Gastrocnemius medialis (tissue), 4 donors: ENCODE data around the gene CDH23. TPM values are rescaled to one million over a fixed set of nuclear protein-coding genes. Genes with fewer than 3 reads are reported as not detected.

Source experiments
- ATAC-seq, 2 donors: fragments of 150-250 bp; one replicate each; pipeline ENCODE4 v1.9.1; 2016
- DNase-seq, 2 donors: peaks; one replicate each; pipeline ENCODE4 v3.0.0-alpha.2; 2019
- H3K27ac ChIP-seq, 4 donors: fragments of 200-600 bp; sonication (generic); 1 replicate in 1 of 4; 2 replicates in 3 of 4; pipeline ENCODE4 v1.5.1; 2016 to 2018; ENCODE audit warnings: mild to moderate bottlenecking in 2 of 4, moderate library complexity in 1 of 4
- H3K27me3 ChIP-seq, 3 donors: fragments of 200-600 bp; sonication (generic) in 2 of 3; 1 replicate in 1 of 3; 2 replicates in 2 of 3; pipeline versions ENCODE4 v1.5.1 to v1.6.0; 2016 to 2019; ENCODE audit warnings: mild to moderate bottlenecking in 1 of 3, moderate library complexity in 1 of 3
- H3K36me3 ChIP-seq, 2 donors: fragments of 200-600 bp; sonication (generic) in 1 of 2; one replicate each; pipeline ENCODE4 v1.5.1; 2017 to 2018
- H3K4me1 ChIP-seq, 2 donors: fragments of 200-600 bp; sonication (generic) in 1 of 2; one replicate each; pipeline ENCODE4 v1.5.1; 2016 to 2017; ENCODE audit warnings: mild to moderate bottlenecking in 2 of 2
- H3K4me3 ChIP-seq, 4 donors: fragments of 200-600 bp; sonication (generic) in 3 of 4; 1 replicate in 1 of 4; 2 replicates in 3 of 4; pipeline ENCODE4 v1.5.1; 2016 to 2019; ENCODE audit warnings: mild to moderate bottlenecking in 2 of 4
- H3K9me3 ChIP-seq, 3 donors: fragments of 200-600 bp; sonication (generic) in 2 of 3; 1 replicate in 1 of 3; 2 replicates in 2 of 3; pipeline ENCODE4 v1.5.1; 2016 to 2019
- POLR2A ChIP-seq, 2 donors: fragments of 450-650 bp; IDR thresholded peaks; one replicate each; pipeline ENCODE4 v1.6.1; 2017; ENCODE audit warnings: antibody characterized with exemption in 2 of 2, mild to moderate bottlenecking in 2 of 2, moderate library complexity in 2 of 2
- in situ Hi-C, 4 donors: fragments of 200-750 bp; cut with MboI; loops; one replicate each; pipeline versions ENCODE4 v1.15.0 to v1.8.0; 2017; ENCODE audit warnings: low sequenced_read_pairs in 4 of 4
- intact Hi-C: fragments of 100-400 bp; cut with DNase I; formaldehyde crosslinking; loops from one replicate; pipeline ENCODE4 v1.15.1; 2023; ENCODE audit warnings: low total_unique reads
- total RNA-seq, 4 donors: library from RNA; depleted of rRNA; stranded (reverse); fragments of >200 nt; gene quantifications; one replicate each; pipeline versions ENCODE4 v1.1.0 to v1.2.3, GENCODE V29; 2016
- TF ChIP-seq, protein P1 (sequence below), 5 experiments: fragments of 450-650 bp in 3 of 5; fragments of 200-600 bp in 2 of 5; sonication (generic) in 2 of 5; IDR thresholded peaks in 4 of 5; conservative IDR thresholded peaks in 1 of 5; 1 replicate in 4 of 5; 2 replicates in 1 of 5; pipeline ENCODE4 v1.5.1; 2016 to 2019; ENCODE audit warnings: antibody characterized with exemption in 5 of 5, mild to moderate bottlenecking in 3 of 5, moderate library complexity in 3 of 5

Gene CDH23
- total RNA-seq, 4 donors from 2014 or later: 0.53 to 1.8 (median 1.2) TPM

DNA sequence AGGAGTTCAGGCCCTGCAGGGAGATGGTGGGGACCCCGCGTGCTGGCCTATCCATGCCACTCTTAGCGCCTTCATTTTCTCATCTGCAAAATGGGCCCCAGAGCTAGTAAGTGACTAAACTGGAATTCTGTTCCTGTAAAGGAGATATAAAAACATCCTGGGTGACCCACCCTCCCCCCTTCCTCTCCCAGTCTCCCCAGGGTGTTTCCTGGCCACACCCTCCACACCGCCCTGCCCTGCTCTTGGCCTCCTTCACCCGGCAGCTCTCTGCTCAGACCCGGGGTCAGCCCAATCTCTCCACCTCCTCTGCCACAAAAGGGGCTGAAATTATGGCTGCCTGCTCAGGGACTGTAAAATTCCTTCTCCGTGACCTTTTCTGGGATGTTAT, 252.2 kb downstream of the CDH23 start:
- no peaks in the 10 kb centered on the region for H3K36me3 ChIP-seq
- no peaks in the 10 kb centered on the region for H3K9me3 ChIP-seq
- H3K27me3 ChIP-seq: no peaks in the 10 kb centered on the region
- no peak overlapping the region for H3K27ac ChIP-seq
- no peak overlapping the region for H3K4me3 ChIP-seq
- DNase-seq (no peak), ATAC-seq (no peak)
- in situ Hi-C loops (no loop called here), intact Hi-C loops (no loop called here)
- H3K4me1 ChIP-seq: peaks cover 0 to 4% of the 10 kb centered on the region in 2 donors
- TF ChIP-seq, protein P1, sequence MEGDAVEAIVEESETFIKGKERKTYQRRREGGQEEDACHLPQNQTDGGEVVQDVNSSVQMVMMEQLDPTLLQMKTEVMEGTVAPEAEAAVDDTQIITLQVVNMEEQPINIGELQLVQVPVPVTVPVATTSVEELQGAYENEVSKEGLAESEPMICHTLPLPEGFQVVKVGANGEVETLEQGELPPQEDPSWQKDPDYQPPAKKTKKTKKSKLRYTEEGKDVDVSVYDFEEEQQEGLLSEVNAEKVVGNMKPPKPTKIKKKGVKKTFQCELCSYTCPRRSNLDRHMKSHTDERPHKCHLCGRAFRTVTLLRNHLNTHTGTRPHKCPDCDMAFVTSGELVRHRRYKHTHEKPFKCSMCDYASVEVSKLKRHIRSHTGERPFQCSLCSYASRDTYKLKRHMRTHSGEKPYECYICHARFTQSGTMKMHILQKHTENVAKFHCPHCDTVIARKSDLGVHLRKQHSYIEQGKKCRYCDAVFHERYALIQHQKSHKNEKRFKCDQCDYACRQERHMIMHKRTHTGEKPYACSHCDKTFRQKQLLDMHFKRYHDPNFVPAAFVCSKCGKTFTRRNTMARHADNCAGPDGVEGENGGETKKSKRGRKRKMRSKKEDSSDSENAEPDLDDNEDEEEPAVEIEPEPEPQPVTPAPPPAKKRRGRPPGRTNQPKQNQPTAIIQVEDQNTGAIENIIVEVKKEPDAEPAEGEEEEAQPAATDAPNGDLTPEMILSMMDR (IDR thresholded peaks at IDR 0.05 in 4 of 5, conservative IDR thresholded peaks at IDR 0.05 in 1 of 5): no peak
- no peak for TF ChIP-seq POLR2A (IDR thresholded peaks at IDR 0.05)

DNA sequence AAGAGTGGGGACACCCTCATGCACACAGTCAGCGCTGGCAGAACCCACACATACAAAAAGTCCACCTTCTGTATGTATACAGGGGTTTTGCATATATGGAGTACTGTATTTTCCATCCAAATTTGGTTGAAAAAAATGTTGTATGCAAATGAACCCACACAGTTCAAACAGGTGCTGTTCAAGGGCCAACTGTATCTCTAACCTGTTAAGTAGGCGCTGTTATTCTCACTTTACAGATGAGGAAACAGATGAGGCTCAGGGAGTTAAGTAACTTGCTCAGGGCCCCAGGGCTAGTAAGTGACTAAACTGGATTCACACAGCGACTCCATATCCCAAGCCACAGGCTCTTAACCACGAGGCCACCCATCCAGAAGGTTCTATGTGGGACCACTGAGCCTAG, 252.9 kb downstream of the CDH23 start:
- Histone ChIP-seq H3K4me3 (no peak overlapping the region), H3K27me3 (no peaks in the 10 kb centered on the region), H3K4me1 (peaks cover 0 to 4% of the 10 kb centered on the region in 2 donors), H3K9me3 (no peaks in the 10 kb centered on the region), H3K27ac (no peak overlapping the region), H3K36me3 (no peaks in the 10 kb centered on the region)
- in situ Hi-C loops: no loop called here
- TF ChIP-seq POLR2A (IDR thresholded peaks at IDR 0.05): no peak
- TF ChIP-seq, protein P1 (IDR thresholded peaks at IDR 0.05 in 4 of 5, conservative IDR thresholded peaks at IDR 0.05 in 1 of 5): no peak
- intact Hi-C loops: no loop called here
- DNase-seq (no peak), ATAC-seq (no peak)

DNA sequence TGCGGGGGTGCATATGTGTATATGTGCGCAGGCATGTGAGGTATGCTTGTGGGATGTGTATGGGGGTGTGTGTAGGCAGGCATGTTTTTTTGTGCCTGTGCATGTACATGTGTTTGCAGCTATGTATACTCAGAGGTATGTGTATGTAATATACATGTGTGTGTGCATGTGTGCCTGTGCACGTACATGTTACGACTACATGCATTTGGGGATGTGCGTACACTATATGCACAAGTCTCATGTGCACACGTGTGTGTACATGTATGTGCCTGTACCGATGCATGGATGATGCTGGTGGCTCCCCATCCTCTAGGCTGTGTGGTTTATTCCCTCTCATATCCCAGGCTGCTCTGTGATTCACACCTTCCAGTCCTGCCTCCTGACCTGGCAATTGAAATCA, 253.7 kb downstream of the CDH23 start:
- Histone ChIP-seq H3K4me1 (peaks cover 0 to 4% of the 10 kb centered on the region in 2 donors), H3K27ac (no peak overlapping the region), H3K27me3 (no peaks in the 10 kb centered on the region), H3K36me3 (no peaks in the 10 kb centered on the region), H3K4me3 (no peak overlapping the region), H3K9me3 (no peaks in the 10 kb centered on the region)
- DNase-seq (no peak), ATAC-seq (no peak)
- intact Hi-C loops (no loop called here), in situ Hi-C loops (no loop called here)
- no peak for TF ChIP-seq POLR2A (IDR thresholded peaks at IDR 0.05)
- TF ChIP-seq, protein P1 (IDR thresholded peaks at IDR 0.05 in 4 of 5, conservative IDR thresholded peaks at IDR 0.05 in 1 of 5): no peak

DNA sequence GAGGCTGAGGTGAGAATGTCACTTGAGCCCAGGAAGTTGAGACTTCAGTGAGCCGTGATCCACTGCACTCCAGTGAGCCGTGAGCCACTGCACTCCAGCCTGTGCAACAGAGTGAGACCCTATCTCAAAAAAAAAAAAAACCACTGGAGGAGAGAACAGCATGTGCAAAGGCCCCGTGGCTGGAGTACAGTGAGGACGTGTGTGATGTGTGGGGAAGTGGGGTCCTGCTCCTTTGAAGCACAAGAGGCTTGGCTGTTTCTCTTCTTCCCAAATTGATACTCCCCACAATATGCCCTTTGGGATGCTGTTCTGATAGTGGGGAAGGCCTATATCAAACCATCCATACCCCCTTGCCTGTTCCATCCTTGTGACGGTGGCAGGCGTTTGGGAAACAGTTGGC, 254.7 kb downstream of the CDH23 start:
- intact Hi-C loops: no loop called here
- TF ChIP-seq, protein P1 (IDR thresholded peaks at IDR 0.05 in 4 of 5, conservative IDR thresholded peaks at IDR 0.05 in 1 of 5): no peak
- no peak for TF ChIP-seq POLR2A (IDR thresholded peaks at IDR 0.05)
- in situ Hi-C loops: no loop called here
- DNase-seq: no peak
- H3K4me1 ChIP-seq: peaks cover 0 to 4% of the 10 kb centered on the region in 2 donors
- ATAC-seq: no peak
- no peak overlapping the region for H3K27ac ChIP-seq
- no peaks in the 10 kb centered on the region for H3K27me3 ChIP-seq
- no peaks in the 10 kb centered on the region for H3K9me3 ChIP-seq
- H3K4me3 ChIP-seq: no peak overlapping the region
- H3K36me3 ChIP-seq: no peaks in the 10 kb centered on the region

DNA sequence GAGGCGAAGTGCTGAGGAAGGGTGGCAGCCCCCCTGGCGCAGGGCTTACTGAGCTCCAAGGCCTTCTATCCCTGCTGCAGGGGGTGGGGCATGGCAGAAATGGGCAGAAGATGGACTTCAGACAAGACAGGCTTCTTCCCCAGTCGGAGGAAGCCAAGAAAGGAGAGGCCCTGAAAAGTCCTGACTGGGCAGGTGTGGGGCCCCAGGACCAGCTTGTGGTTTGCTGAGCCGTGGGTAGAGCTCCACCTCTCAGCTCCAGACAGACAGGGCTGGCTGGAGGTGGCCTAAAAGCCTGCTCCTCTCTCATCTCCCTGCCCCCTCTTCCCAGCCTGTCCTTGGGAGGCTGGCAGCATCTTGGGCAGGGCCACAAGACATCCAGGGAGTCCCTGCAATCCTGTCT, 255.2 kb downstream of the CDH23 start:
- no peak overlapping the region for H3K27ac ChIP-seq
- in situ Hi-C loops: no loop called here
- ATAC-seq: no peak

More for the DNA sequence above, 255.2 kb downstream of the CDH23 start:
- intact Hi-C loops: no loop called here
- Histone ChIP-seq H3K4me1 (peaks cover 0 to 4% of the 10 kb centered on the region in 2 donors), H3K36me3 (no peaks in the 10 kb centered on the region), H3K27me3 (no peaks in the 10 kb centered on the region), H3K4me3 (no peak overlapping the region), H3K9me3 (no peaks in the 10 kb centered on the region)
- TF ChIP-seq, protein P1 (IDR thresholded peaks at IDR 0.05 in 4 of 5, conservative IDR thresholded peaks at IDR 0.05 in 1 of 5): no peak
- no peak for TF ChIP-seq POLR2A (IDR thresholded peaks at IDR 0.05)
- no peak for DNase-seq
